ENCODE measurements around the gene ILF2.

Gene ILF2

DNA sequence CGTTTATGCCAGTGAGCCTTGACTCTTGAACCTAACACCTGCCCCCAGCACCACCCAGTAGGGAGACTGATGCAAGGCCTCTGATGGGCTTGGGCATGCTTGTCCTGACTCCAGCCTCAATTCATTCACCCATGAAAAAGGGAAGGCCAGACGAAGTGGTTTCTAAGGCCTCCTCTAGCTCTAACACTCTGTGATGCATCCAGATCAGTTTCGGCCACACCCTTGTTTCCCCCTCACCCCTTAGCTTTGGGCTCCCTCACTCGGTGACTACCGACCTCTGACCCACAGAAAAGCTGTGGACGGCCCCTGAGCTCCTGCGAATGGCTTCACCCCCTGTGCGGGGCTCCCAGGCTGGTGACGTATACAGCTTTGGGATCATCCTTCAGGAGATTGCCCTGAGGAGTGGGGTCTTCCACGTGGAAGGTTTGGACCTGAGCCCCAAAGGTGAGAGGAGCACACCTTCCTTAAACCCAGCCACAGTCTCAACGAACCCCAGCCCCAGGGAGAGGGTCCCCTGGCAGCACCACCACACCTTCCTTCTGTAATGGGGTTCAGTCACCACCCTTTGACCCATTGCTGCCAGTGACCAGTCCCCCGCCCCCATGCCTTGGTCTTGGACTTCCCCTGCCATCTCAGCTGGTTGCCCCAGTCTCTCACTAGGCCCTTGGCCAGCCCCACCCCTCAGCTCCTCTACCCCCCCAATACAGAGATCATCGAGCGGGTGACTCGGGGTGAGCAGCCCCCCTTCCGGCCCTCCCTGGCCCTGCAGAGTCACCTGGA, 16.7 kb upstream of the ILF2 start:
- TF ChIP-seq, protein P1, sequence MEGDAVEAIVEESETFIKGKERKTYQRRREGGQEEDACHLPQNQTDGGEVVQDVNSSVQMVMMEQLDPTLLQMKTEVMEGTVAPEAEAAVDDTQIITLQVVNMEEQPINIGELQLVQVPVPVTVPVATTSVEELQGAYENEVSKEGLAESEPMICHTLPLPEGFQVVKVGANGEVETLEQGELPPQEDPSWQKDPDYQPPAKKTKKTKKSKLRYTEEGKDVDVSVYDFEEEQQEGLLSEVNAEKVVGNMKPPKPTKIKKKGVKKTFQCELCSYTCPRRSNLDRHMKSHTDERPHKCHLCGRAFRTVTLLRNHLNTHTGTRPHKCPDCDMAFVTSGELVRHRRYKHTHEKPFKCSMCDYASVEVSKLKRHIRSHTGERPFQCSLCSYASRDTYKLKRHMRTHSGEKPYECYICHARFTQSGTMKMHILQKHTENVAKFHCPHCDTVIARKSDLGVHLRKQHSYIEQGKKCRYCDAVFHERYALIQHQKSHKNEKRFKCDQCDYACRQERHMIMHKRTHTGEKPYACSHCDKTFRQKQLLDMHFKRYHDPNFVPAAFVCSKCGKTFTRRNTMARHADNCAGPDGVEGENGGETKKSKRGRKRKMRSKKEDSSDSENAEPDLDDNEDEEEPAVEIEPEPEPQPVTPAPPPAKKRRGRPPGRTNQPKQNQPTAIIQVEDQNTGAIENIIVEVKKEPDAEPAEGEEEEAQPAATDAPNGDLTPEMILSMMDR (IDR thresholded peaks at IDR 0.05; ENCODE audit: low read depth, low read length): no peak
- DNase-seq (ENCODE audit: extremely low read depth, low read depth): no peak

DNA sequence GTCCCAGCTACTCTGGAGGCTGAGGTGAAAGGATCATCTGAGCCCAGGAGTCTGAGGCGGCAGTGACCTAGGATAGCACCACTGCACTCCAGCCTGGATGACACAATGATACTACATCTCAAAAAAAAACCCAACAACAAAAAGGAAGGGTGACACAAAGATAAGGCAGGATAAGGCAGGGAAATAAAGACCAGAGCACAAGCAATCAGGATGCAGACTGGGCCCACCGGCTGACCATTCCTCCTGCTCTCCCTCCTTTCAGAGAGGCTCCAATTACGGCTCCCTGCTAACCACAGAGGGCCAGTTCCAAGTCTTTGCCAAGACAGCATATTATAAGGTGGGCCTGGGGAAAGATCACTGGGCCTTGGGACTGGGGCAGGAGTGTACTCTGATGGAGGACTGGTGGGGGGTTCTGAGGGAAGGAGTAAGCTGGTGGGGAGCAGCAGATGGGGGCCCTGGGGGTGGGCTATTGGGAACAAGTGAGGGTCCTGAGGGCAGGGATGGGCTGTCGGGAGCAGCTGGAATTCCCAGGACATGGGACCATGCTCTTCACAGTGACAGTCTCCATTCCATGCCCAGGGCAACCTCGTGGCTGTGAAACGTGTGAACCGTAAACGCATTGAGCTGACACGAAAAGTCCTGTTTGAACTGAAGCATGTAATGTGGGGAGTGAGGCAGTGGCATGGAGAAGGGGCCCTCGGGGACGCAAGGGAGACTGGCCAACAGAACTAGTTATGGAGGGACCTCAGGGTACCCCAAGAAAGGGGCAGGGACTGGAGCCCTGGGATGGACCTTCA, 14.9 kb upstream of the ILF2 start:
- TF ChIP-seq, protein P1 (IDR thresholded peaks at IDR 0.05; ENCODE audit: low read depth, low read length): no peak
- DNase-seq (ENCODE audit: extremely low read depth, low read depth): no peak

DNA sequence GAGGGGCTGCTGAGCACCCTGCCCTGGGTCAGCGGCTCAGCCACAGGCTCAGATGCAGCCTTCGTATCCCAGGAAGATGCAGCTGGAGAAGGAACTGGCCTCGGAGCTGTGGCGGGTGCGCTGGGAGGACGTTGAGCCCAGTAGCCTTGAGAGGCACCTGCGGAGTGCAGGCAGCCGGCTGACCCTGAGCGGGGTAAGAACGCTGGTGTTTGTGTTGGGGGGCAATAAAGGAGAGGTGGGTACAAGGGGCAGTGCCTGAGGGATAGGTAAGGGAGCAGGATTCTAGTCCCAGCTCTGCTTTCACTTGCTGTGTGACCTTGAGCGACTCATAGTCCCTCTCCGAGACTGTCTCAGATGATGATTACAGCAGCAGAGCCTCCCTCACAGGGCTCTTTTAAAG, 14.1 kb upstream of the ILF2 start:
- TF ChIP-seq, protein P1 (IDR thresholded peaks at IDR 0.05; ENCODE audit: low read depth, low read length): no peak

DNA sequence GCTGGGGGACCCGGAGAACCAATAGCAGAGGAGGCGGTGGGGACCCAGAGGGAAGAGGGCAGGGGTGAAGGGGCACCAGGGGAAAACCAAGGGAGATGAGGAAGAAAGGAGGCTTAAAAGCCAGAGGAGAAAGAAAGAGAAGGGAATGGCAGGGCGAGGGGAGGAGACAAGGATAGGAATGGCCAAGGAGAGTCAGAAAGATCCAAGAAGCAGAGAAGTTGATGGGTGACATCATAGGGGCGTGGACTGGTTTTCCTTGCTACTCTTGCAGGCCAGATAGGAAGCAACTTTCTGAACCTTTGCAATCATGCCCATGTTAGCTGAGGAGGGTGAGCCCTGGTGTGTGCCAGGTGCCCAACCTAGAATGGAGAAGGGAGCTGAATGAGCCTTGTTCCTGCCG, 13.1 kb upstream of the ILF2 start:
- DNase-seq (ENCODE audit: extremely low read depth, low read depth): no peak

More for the DNA sequence above, 14.1 kb upstream of the ILF2 start:
- no peak for DNase-seq (ENCODE audit: extremely low read depth, low read depth)

DNA sequence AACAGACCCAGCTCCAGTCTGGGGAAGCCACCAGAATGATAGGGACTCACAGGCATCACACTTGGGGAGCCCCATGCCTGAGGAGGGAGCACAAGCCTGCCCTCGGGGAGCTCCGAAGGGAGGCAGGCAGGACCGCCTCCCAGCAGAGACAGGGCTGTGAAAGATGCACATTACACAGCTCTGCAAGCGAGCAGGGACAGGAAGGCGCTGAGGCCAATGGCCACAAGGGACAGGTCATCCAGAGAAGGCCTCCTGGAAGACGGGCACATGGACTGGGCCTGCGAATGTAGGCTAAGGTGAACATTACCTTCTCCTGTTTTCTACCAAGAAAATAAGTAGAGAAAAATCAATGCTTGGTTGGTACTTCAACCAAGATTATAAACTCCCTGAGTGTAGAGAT, 11.9 kb upstream of the ILF2 start:
- DNase-seq (ENCODE audit: extremely low read depth, low read depth): no peak
- TF ChIP-seq, protein P1 (IDR thresholded peaks at IDR 0.05; ENCODE audit: low read depth, low read length): no peak

More for the DNA sequence above, 13.1 kb upstream of the ILF2 start:
- TF ChIP-seq, protein P1 (IDR thresholded peaks at IDR 0.05; ENCODE audit: low read depth, low read length): no peak

DNA sequence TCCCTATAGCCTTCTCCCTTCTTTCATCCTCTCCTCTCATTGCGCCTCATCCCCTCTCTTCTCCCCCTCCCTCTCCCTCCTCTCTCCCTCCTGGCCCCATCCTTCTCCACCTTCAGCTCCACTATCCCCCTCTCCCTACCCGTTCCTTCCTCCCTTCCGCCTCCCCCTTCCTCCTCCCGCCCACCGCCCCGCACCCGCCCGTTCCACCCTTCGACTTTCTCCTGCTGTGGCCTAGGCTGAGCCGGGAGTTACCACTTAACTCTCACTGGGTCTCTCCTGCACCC, 9.3 kb upstream of the ILF2 start:
- no peak for DNase-seq (ENCODE audit: extremely low read depth, low read depth)
- TF ChIP-seq, protein P1 (IDR thresholded peaks at IDR 0.05; ENCODE audit: low read depth, low read length): no peak
